ENCODE data around the gene STARD9. TPM values are rescaled to one million over a fixed set of nuclear protein-coding genes. Genes with fewer than 3 reads are reported as not detected.

STARD9 gene
- polyA plus RNA-seq, 1 of the 3 experiments (the other 2 are of a cell fraction): 2.1 TPM

- ChIA-PET POLR2A (no interaction called here), CTCF (interaction anchor here (1.1 kb wide), 1 partner anchor 8 kb away, joined by 3 read pairs; no protein-coding TSS in a partner anchor)
- Histone ChIP-seq H3K36me3 (replicated peaks in 1 of 2; ENCODE audit: control insufficient read depth in 1 of 2, insufficient read depth in 2 of 2, low read length in 1 of 2) (peaks cover 16 to 24% of the 10 kb centered on the region in 2 experiments), H2AFZ (ENCODE audit: low read depth) (no peak overlapping the region), H4K20me1 (ENCODE audit: insufficient read depth) (no peaks in the 10 kb centered on the region), H3K27ac (ENCODE audit: low read depth in 2 of 2, low read length in 1 of 2) (no peak overlapping the region), H3K27me3 (ENCODE audit: insufficient read depth) (no peaks in the 10 kb centered on the region), H3F3A (replicated peaks; ENCODE audit: insufficient read depth) (peaks cover 4% of the 10 kb centered on the region), H3K9ac (no peak overlapping the region), H3K4me3 (ENCODE audit: low read depth in 2 of 2, low read length in 1 of 2) (no peak overlapping the region), H3K79me2 (ENCODE audit: insufficient read depth) (no peaks in the 10 kb centered on the region), H3K9me2 (no peaks in the 10 kb centered on the region), H3K4me2 (no peak overlapping the region), H3K9me3 (0 out of 2 replicates have a peak, but pooled peaks cover 2% of the 10 kb centered on the region), H3K4me1 (ENCODE audit: control insufficient read depth in 1 of 2, insufficient read depth in 2 of 2, low read depth in 1 of 2, low read length in 1 of 2) (peaks cover 0 to 5% of the 10 kb centered on the region in 2 experiments; a peak in 2 of 4 replicates)
- DNase-seq: no peak
- TF ChIP-seq RAD21 (IDR thresholded peaks at IDR 0.05; ENCODE audit: low read length): no peak
- TF ChIP-seq NRF1 (IDR thresholded peaks at IDR 0.05; ENCODE audit: low read depth, low read length): no peak
- TF ChIP-seq EP300 (IDR thresholded peaks at IDR 0.05; ENCODE audit: borderline replicate concordance in 1 of 2, low read depth in 1 of 2, low read length in 1 of 2): no peak
- TF ChIP-seq YY1 (IDR thresholded peaks at IDR 0.05; ENCODE audit: low read depth): no peak
- TF ChIP-seq SIN3A (IDR thresholded peaks at IDR 0.05; ENCODE audit: borderline replicate concordance, low read depth, low read length): no peak
- 93% methylated on average over 2 of the region's 2 CpGs for WGBS (ENCODE audit: low lambda C conversion rate)
Observed at GRCh38 chr15:42750306-42750705, 174.9 kb downstream of the STARD9 start.

GRCh38 chr15:42759093-42759492 lies 183.7 kb downstream of the STARD9 start:
- H3K4me2 ChIP-seq: no peak overlapping the region
- H3K9me3 ChIP-seq: peaks cover 14% of the 10 kb centered on the region; the same call in 1 of the 2 replicates
- no peaks in the 10 kb centered on the region for H3K9me2 ChIP-seq
- no peak overlapping the region for H3K4me3 ChIP-seq (ENCODE audit: low read depth in 2 of 2, low read length in 1 of 2)
- no peaks in the 10 kb centered on the region for H4K20me1 ChIP-seq (ENCODE audit: insufficient read depth)
- H3K9ac ChIP-seq: no peak overlapping the region
- DNase-seq: no peak
- H3K4me1 ChIP-seq (ENCODE audit: control insufficient read depth in 1 of 2, insufficient read depth in 2 of 2, low read depth in 1 of 2, low read length in 1 of 2): no peaks in the 10 kb centered on the region; a peak in 1 of 4 replicates
- TF ChIP-seq POLR2AphosphoS5 (IDR thresholded peaks at IDR 0.05; ENCODE audit: low read depth, low read length) (no peak), PBX3 (IDR thresholded peaks at IDR 0.05) (no peak), IRF3 (IDR thresholded peaks at IDR 0.05; ENCODE audit: low read depth, low read length) (no peak), RCOR1 (IDR thresholded peaks at IDR 0.05; ENCODE audit: low read length) (no peak), ELF1 (IDR thresholded peaks at IDR 0.05) (no peak), TCF12 (IDR thresholded peaks at IDR 0.05) (no peak), FOXJ3 (CRISPR knock-in tag; IDR thresholded peaks at IDR 0.05) (no peak), EP300 (IDR thresholded peaks at IDR 0.05; ENCODE audit: borderline replicate concordance in 1 of 2, low read depth in 1 of 2, low read length in 1 of 2) (no peak), CHD2 (IDR thresholded peaks at IDR 0.05; ENCODE audit: low read length, partially characterized antibody) (no peak)
- peaks cover 10% of the 10 kb centered on the region for H3F3A ChIP-seq (replicated peaks; ENCODE audit: insufficient read depth)
- ChIA-PET CTCF (interaction anchor here (1.1 kb wide), 1 partner anchor 9 kb away, joined by 3 read pairs; no protein-coding TSS in a partner anchor), POLR2A (no interaction called here)
- H3K36me3 ChIP-seq (replicated peaks in 1 of 2; ENCODE audit: control insufficient read depth in 1 of 2, insufficient read depth in 2 of 2, low read length in 1 of 2): peaks cover 0 to 14% of the 10 kb centered on the region in 2 experiments
- no peak overlapping the region for H3K27ac ChIP-seq (ENCODE audit: low read depth in 2 of 2, low read length in 1 of 2)
- no peak overlapping the region for H2AFZ ChIP-seq (ENCODE audit: low read depth)
- H3K27me3 ChIP-seq (ENCODE audit: insufficient read depth): no peaks in the 10 kb centered on the region
- WGBS (ENCODE audit: low lambda C conversion rate): 100% methylated on average over 2 of the region's 2 CpGs
- peaks cover 11% of the 10 kb centered on the region; the same call in 1 of the 2 replicates for H3K79me2 ChIP-seq (ENCODE audit: insufficient read depth)
